SK-N-DZ (cell line): Measurements from ENCODE around the gene FAHD2B.
"Not testable (repeated sequence)": the region's sequence is repeated elsewhere in the genome, so short reads cannot be mapped to it uniquely, and the experiment has no call there.

Experiments used
- DNase-seq: peaks from one replicate; pipeline ENCODE4 v3.0.0-alpha.2; 2015; ENCODE audit warnings: low spot score
- small RNA-seq, 2 experiments: library from RNA; depleted of rRNA; stranded (forward); fragments of <200 nt; gene quantifications; one replicate each; pipeline ENCODE3, GENCODE V24; 2014

The FAHD2B gene

DNA sequence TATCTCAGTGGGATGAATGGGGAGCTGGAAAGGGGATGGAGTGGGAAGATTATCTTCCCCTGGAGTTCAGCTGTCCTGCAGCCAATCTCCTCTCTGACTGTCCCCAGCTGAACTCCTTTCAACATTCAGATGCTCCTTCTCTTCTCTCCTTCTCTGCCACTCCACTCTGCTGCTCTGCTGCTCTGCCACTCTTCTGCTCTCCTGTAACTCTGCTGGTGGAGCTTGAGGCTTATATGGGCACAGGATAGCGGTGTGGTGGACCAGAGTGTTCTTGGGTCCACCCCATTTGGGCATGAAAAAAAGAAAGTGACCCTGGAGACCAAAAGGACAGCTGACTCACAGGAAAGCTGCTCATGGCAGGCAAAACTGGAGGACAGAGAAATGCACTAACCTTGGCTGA lies 26.6 kb downstream of the FAHD2B start:
- DNase-seq: no peak

DNA sequence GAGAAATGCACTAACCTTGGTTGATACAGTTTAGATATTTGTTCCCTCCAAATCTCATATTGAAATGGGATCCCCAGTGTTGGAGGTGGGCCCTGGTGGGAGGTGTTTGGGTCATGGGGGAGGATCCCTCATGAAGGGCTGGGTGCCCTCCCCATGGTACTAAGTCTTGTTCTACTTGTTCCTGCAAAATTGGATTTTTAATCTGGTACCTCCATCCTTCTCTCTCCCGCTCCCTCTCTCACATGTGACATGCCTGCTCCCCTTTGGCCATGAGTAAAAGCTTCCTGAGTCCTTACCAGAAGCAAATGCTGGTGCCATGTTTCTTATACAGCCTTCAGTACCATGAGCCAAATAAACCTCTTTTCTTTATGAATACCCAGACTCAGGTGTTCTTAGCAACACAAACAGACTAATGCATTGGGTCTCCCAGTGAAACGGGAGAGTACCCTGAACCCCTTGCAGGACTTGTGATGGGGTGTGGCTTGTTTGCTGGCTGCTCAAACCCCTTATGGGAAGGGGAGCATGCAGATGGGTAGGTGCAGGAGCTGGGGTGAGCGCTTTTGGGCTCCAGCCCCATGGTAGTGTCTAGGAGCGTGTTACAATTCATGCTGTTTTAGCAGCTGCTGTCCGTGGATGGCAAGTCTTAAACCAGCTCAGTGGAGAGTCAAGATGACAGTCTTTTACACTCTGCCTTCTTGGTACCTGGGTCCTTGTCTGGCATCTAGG lies 27.2 kb downstream of the FAHD2B start:
- no peak for DNase-seq

DNA sequence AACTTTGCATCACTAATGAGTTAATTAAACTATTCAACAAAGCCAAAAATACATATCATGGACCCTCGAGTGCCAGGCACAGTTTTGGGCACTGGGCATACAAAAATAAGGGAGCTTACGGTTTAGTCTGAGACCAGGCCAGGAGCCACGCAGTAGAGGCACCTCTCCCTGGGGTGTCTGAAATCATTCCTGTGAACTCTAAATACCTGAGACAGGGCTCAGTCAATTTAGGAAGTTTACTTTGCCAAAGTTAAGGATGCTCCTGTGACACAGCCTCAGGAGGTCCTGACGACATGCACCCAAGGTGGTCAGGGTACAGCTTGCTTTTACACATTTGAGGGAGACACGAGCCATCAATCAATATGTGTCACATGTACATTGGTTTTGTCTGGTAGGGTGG lies 28.7 kb downstream of the FAHD2B start:
- DNase-seq: not testable (repeated sequence)

DNA sequence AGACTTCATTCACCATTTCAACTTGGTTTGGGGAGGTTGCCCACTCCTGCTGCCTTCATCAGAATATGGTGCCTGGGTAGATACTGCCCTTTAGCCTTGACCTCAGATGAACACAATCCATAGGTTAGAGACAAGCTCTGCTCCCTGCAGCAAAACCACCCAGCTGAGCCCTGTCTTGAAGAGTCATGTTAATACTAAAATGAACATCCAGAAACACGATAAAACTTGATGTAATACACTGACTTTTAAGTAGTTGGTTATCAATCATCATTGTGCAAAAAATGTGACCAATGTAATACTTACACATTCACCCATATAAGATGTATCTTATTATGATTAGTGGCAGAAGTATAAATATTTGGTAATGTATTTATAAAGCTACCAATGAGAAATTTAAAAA lies 32.7 kb downstream of the FAHD2B start:
- not testable (repeated sequence) for DNase-seq

DNA sequence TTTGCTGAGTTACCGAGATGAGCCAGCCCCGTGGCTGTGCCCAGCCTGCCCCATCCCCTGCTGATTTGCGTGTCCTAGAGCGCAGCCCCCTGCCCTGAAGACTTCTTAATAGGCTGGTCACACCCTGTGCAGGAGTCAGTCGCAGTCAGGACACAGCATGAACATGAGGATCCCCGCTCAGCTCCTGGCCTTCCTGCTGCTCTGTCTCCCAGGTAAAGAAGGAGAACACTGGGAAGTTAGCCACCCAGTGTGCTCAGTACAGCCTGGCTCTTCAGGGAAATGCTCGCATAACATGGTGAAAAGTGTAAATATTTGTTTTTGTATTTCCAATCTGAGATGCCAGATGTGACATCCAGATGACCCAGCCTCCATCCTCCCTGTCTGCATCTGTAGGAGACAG lies 34.9 kb downstream of the FAHD2B start:
- DNase-seq: not testable (repeated sequence)

DNA sequence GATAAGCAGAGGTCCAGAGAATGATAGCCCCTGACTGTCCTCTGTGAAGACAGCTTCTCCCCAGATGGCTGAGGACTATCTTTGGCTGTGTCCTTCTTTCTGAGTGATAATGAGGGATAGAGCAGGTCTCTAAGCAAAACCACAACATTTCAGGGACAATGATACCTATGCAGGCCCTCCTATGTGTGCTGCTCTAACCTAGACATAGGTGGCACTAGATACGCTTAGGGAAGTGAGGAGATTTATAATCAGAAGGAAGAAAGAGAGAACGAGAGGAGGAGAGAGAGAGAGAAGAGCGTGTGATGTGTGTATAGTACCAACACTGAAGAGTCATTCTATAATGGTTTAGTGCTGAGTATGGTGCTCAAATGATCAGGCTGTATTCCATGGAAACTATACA lies 38.5 kb downstream of the FAHD2B start:
- not testable (repeated sequence) for DNase-seq

DNA sequence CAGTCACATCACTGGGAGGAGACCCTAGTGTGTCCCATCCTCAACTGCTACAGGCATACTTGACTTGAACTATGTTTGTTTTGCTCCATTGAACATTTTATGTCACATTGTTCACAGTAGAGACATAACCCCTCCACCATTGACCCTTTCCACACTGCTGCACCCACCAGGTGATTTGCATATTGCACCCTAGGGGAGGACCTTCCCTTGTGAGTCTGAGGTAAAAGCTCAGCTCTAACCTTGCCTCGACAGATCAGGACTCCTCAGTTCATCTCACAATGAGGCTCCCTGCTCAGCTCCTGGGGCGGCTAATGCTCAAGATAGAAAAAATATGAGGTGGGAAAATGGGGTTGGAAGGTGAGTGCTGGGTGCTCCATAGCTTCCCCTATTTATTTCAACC lies 44.6 kb downstream of the FAHD2B start:
- not testable (repeated sequence) for DNase-seq

DNA sequence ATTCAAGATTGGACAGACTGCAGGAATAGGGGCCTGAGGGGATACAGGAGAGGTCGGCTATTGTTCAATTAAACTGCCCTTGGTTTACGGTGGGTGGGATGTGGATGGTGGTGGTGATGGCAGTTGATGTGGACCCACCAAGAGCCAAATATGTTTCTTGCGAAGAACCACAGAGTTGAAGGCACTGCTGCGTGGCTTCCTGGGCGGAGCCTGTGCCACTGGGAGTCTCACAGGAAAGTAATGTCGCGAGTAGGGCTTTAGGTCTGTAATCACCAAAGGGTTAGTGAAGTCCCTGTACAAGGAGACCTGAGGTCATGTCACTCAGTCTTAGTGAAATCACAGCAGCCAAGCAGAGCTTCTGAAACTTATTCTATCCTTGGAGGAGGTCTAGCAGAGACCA lies 46.2 kb downstream of the FAHD2B start:
- not testable (repeated sequence) for DNase-seq

DNA sequence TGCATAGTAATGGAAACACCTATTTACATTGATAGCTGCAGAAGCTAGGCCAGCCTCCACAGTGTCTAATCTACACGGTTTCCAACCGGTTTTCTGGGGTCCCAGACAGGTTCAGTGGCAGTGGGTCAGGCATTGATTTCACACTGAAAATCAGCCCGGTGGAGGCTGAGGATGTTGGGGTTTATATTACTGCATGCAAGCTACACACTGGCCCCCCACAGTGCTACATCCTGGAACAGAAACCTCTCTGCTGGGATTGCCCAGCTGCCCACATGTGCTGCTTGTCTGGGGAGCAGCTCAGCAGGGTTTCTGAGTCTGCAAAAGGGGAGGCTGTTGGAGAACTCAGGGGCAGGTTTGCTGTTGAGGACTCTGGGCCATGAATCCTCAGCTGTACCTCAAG lies 48.0 kb downstream of the FAHD2B start:
- not testable (repeated sequence) for DNase-seq

DNA sequence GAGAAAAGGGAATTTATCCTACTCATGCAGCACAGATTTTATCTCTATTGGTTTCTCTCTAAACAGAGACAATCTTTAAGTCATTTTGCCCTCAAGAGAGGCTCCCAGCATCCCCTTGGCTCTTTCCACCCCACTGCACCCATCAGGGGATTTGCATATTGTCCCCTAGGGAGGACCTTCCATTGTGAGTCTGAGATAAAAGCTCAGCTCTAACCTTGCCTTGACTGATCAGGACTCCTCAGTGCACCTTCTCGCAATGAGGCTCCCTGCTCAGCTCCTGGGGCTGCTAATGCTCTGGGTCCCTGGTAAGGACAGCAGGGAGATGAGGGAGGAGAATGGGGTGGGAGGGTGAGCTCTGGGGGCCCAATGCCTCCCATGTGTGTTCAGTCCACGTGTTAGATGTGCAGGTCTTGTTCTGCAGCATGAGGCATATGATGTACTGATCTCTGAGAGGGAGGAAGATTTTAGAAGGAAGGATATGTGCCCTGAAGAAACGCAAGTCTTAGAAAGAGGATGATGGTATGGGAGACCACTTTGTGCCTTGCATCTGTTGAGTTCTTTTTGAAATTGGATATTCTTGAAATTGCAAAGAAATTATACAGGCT lies 48.7 kb downstream of the FAHD2B start:
- DNase-seq: not testable (repeated sequence)

Small RNAs within 50 kb of the gene (small RNA-seq; reads per million reads assigned to genes)
- gene AC018892.1 (0 reads per million in 2 experiments), gene IGKV1OR2-3 (0 reads per million in 2 experiments), gene IGKV2OR2-2 (0 reads per million in 2 experiments), gene RN7SL313P (0 reads per million in 2 experiments)
